ENCODE measurements around the gene JAKMIP1.
"Not testable (repeated sequence)": the region's sequence is repeated elsewhere in the genome, so short reads cannot be mapped to it uniquely, and the experiment has no call there.

The JAKMIP1 gene

DNA sequence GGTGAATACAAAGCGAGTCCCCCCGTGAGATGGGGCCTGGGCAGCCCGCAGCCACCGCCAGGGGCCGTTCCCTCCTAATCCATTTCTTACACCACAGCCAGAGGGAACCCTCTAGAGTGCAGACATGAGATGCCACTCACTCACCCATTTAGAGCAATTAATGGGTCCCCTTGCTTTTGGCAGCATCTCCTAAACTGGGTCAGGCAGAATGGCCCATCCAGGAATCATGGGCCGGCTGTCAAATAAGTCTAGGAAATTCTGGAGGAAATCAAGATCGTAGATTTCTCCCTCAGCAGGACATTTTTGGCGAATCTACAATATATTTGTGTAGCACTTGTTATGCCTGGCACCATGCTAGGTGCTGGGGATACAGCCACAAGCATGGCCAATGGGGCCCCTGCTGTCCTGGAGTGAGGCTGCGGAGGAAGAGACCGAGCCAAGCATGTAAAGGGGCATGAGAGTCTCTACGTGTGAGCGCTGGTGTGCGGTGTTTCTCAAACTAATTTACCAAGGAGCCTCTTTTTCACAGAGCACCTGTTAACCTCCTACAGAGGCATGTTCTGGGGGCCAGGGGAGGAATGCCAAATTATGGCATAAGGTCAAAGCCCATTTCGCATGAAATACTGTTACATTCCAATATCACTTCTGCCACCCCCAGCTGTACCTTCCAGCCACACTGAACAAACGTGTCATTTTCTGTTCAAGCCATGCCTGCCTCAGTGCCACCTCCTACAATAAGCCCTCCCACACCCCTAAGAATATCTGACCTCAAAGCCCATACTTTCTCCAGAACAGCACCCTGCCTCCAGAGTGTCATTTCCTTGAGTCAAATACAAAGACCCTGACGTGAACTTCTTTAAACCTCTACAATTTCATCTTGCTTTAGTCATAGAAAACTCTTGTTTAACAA is 28.1 kb upstream of the JAKMIP1 start:
- no peak for DNase-seq

GRCh38 chr4:6227412-6228157 is 27.2 kb upstream of the JAKMIP1 start:
- DNase-seq: no peak

- DNase-seq: no peak
Measured at GRCh38 chr4:6226506-6226905, 26.2 kb upstream of the JAKMIP1 start.

DNA sequence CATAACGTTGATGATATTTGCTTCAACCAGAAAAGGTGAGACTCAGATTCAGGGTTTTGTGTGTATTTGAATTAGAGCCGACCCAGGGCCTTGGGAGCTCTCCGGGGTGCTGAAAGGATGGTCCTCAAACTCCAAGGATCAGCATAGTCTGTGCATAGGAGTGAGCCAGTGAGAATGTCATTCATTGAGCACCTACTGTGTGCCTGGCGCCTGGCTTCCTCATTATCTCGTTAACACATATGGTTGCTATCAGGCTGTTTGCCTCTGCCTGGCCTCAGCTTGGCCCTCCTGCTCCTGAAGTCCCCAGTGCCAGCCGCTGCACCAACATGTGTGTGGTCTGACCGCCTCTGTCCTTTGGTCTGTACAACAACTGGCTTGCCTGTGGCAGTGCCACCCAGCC is 25.1 kb upstream of the JAKMIP1 start:
- DNase-seq: no peak

- DNase-seq: no peak
Measured at GRCh38 chr4:6224735-6225134, 24.4 kb upstream of the JAKMIP1 start.

DNA sequence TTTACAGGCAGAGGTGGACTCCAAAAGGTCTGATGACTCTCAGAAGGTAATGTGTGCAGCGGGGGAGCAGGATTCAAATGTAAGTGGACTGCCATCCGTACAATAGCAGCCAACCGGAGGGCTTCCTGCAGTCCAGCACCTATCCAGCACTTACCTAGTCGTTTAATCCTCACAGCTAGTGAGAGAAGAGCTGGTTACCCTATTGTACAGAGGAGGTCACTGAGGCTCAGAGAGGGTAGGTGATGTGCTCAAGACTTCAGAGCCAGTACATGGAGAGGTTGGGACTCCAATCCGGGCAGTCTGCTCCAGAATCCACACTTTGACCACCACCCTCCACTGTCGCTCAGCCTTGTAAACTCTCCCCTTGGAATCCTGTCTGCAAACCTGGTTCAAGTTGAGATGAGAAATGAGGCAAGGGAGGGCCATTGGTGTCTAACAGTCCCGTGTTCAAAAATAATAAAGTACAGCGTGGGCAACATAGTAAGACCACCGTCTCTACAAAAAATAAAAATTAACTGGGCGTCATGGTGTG is 22.5 kb upstream of the JAKMIP1 start:
- DNase-seq: no peak

DNA sequence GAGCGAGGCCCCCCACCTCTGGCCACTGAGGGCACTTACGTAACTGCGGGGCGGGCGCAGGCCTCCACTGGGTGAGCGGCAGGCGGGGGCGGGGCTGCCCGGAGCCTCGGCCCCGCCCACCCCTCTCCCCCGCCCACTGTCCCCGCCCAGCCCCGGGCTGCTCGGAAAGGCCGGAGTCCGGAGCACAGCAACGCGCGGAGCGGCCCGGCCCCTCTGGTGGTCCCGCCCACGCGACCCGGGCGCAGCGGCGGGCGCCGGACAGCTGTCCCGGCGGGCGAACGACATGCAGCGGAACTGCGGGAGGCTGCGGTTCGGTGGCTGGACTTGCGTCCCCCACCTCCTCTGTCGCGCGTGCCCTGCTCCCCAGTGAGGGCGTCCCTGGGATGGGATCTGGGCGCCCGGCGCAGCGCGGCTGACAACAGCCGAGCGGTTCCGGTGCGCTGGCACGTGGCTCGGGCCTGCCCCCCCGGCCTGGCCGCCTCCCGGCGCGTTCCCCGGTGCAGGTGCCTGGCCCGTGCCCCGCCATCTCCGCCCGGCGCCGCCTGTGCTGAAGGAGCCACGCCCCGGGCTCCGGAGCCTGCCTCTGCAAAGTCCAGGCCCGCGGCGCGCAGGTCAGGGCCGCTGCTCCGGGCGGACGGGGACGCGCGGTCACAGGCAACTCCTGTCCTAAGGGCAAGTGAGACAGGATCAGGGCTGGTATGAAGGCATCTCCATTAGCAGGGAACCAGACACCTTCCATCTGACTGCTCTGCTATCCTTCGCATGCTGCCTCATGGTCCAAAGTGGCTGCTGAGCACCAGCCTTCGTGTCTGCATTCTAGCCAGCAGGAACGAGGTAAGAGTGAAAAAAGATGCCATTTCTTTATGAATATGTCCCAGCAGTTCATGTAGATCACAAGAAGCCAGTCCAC is 21.8 kb upstream of the JAKMIP1 start:
- no peak for DNase-seq

DNA sequence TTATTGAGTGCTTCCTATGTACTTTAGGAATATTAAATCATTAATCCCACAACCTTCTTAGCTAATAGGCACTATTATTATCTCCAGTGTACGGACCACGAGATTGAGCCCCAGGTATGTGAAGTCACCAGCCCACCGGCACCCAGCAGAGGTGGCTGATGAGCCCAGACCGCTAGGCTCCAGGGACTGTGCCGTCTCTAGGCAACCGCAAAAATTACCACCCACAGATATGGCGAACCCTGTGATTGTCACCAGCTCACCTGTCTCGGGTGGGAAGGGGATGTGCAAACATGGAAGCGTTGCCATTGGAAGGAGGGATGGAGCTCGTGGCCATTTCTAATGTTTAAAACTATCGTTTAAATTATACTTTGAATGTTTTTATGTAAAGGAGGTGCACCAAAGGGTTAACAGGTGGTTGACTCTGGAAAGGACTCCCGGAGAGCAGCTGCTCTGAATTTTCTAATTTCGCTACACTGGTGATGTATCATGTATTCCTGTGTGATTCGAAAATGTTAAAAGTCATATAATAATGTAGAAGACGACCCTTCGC is 21.0 kb upstream of the JAKMIP1 start:
- DNase-seq: no peak

- no peak for DNase-seq
Measured at GRCh38 chr4:6217716-6218381, 17.5 kb upstream of the JAKMIP1 start.

GRCh38 chr4:6216588-6216987 is 16.2 kb upstream of the JAKMIP1 start:
- no peak for DNase-seq

DNA sequence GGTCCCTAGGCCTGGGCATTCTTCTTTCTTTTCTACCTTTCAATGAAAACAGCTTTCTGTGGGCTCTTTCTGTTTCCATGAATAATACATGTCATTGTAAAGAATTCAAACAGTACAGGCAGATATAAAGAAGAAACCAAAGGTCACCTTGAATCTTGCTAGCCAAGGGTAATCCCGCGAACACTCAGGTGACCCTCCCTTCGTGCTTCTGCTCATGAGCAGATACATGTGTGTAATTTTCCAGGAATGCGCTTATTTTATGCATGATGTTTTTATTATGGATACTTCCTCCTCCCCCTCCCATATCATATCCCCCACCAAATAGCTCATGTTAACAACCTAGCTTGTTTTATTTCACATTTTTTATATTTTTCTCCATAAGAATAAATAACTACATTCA is 9.6 kb upstream of the JAKMIP1 start:
- DNase-seq: no peak

DNA sequence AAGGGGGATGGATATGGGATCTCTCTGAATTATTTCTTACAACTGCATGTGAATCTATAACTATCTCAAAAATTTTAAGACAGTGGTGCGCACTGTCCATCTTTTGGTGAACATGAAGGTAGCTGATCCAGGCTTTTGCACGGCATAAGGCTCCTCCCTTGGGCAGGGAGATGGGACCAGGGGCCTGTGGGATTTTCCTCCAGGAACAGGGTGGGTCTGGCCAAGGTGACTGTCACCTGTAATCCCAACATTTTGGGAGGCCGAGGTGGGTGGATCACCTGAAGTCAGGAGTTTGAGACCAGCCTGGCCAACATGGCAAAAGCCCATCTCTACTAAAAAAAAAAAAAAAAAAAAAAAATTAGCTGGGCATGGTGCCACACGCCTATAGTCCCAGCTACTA is 8.9 kb upstream of the JAKMIP1 start:
- DNase-seq: not testable (repeated sequence)

- no peak for DNase-seq
Measured at GRCh38 chr4:6208416-6208815, 8.1 kb upstream of the JAKMIP1 start.

- DNase-seq: no peak
Measured at GRCh38 chr4:6207602-6208001, 7.3 kb upstream of the JAKMIP1 start.

DNA sequence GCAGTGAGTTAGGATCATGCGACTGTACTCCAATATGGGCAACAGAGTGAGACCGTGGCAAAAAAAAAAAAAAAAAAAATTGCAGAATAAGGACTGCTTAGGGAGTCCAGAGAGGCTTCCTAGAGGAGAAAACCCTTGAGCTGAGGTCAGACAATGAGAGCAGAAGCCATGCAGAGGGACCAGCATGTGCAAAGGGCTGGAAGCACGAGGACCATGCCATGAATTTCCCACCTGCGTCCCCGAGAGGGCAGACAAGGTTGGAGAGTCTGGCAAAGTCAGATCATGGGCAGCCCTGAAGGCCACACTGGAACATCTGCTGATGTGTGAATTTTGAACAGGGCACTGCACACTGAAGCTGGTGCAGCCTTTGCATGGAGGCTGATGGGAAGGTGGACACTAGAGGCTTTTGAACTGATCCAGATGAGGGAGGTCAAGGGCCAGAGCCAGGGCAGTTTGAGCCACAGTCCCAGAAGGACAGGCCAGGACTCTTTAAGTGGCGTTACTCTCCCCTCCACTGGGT is 6.5 kb upstream of the JAKMIP1 start:
- DNase-seq: no peak

GRCh38 chr4:6205973-6206372 is 5.6 kb upstream of the JAKMIP1 start:
- DNase-seq: no peak

DNA sequence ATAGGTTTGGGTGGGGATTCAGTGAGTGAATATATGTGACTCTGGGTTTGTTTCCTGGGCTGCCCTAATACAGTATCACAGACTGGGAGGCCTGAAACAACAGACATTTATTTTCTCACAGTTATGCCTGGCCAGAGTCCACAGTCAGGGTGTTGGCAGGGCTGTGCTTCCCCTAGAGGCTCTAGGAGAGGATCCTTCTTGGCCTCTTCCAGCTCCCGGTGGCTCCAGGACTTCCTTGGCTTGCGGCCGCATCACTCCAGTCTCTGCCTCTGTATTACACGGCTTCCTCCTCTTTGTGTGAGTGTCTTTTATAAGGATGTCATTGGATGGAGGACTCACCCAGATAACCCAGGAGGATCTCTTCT is 5.2 kb upstream of the JAKMIP1 start:
- DNase-seq: no peak

GRCh38 chr4:6204871-6205566 is 4.7 kb upstream of the JAKMIP1 start:
- no peak for DNase-seq

GRCh38 chr4:6204098-6204497 is 3.7 kb upstream of the JAKMIP1 start:
- DNase-seq: no peak

DNA sequence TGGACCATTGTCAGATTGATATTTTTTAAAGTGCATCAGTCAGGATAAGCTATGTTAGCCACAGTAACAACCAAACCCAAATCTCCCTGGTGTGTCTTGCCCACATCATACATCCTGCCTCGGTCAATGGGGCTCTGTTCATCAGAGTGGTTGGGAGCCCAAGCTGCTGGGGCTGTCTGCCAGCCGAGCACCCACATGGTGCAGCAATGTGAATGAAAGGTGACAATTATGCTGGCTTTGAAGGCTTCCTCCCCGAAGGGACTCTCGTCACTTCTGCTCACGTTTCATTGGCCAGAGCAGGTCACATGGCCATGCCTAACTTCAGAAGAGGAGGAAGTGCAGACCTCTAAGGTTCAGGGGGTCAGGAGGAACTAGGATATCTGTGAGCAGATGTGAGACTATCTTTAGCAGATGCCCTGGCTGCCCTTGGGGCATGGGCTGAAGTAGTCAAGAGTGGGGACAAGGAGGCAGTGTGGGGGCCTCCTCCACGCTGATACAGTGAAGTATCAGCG is 1.3 kb upstream of the JAKMIP1 start:
- DNase-seq: no peak

DNA sequence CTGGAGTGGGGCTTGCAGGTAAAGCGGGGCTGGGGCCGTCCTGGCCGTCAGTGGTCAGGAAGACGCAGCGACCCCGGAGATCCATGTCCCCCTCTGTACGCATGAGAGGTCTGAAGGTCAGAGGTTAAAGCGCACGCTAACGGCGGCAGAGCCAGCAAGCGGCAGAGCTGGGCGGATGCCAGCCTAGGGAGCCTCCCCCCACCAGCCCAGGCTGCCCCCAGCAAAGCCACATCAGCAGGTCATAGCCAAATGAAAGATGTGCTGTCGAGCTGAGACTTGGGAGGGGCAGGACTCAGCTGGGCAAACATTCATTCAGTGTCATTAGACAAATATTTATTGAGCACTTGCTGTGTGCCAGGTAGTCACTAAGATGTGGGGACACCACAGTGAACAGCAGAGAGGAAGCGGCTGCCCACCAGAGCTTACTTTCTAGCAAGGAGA is 593 bp upstream of the JAKMIP1 start:
- no peak for DNase-seq

Measured in GF-D8 (cell line).